MCF 10A (cell line): ENCODE data around the gene DDX56. TPM values are rescaled to one million over a fixed set of nuclear protein-coding genes. Genes with fewer than 3 reads are reported as not detected.

ENCODE experiments used
- BruUV-seq: library from RNA; stranded (reverse); fragments of 400-500 nt; replicated peaks from 2 replicates; lab custom pipeline; 2021; lab: Mats Ljungman, UMichigan
- CTCF ChIA-PET: fragments of 300-600 bp; sonication (Branson Sonifier 250); formaldehyde crosslinking; extraction: SDS; loops from one replicate; lab custom pipeline; 2021; ENCODE audit warnings: antibody characterized with exemption, inconsistent platforms; lab: Yijun Ruan, JAX
- POLR2A ChIA-PET: fragments of 300-600, 350-650 bp; sonication (Branson Sonifier 250); formaldehyde crosslinking; extraction: SDS; loops from one replicate; lab custom pipeline; 2020; ENCODE audit warnings: antibody characterized with exemption, inconsistent platforms; lab: Yijun Ruan, JAX
- DNase-seq: peaks from one replicate; pipeline ENCODE4 v3.0.0-alpha.2; 2018; ENCODE audit not compliant: unreplicated experiment
- H3K27ac Mint-ChIP-seq: one replicate; pipeline ENCODE4 v1.8.0; 2022; ENCODE audit warnings: mild to moderate bottlenecking, low read depth, mixed read lengths; ENCODE audit not compliant: unreplicated experiment
- H3K27me3 Mint-ChIP-seq: one replicate; pipeline ENCODE4 v1.8.0; 2022; ENCODE audit warnings: mixed read lengths; ENCODE audit not compliant: insufficient read depth, unreplicated experiment
- H3K36me3 Mint-ChIP-seq: one replicate; pipeline ENCODE4 v1.8.0; 2022; ENCODE audit warnings: mild to moderate bottlenecking, moderate library complexity, mixed read lengths; ENCODE audit not compliant: insufficient read depth, unreplicated experiment
- H3K4me1 Mint-ChIP-seq: one replicate; pipeline ENCODE4 v1.8.0; 2022; ENCODE audit warnings: mixed read lengths; ENCODE audit not compliant: insufficient read depth, unreplicated experiment
- H3K4me3 Mint-ChIP-seq: one replicate; pipeline ENCODE4 v1.8.0; 2022; ENCODE audit warnings: mild to moderate bottlenecking, moderate library complexity, mixed read lengths; ENCODE audit not compliant: unreplicated experiment
- H3K9me3 Mint-ChIP-seq: one replicate; pipeline ENCODE4 v1.8.0; 2022; ENCODE audit warnings: mixed read lengths; ENCODE audit not compliant: unreplicated experiment
- intact Hi-C: fragments of 100-400 bp; cut with micrococcal nuclease; formaldehyde crosslinking; loops from 2 replicates; pipeline ENCODE4 v1.14.1; 2022
- total RNA-seq: library from RNA; stranded (reverse); gene quantifications from 2 replicates; pipeline ENCODE4 v1.2.3, GENCODE V29; 2022
- TF ChIP-seq, protein P1 (sequence below): fragments of 200-600 bp; IDR thresholded peaks from one replicate; pipeline ENCODE4 v1.8.0; 2022; ENCODE audit warnings: antibody characterized with exemption, mild to moderate bottlenecking; ENCODE audit not compliant: unreplicated experiment

DDX56 gene
- total RNA-seq, 1 experiment from 2014 or later = 104 TPM

DNA sequence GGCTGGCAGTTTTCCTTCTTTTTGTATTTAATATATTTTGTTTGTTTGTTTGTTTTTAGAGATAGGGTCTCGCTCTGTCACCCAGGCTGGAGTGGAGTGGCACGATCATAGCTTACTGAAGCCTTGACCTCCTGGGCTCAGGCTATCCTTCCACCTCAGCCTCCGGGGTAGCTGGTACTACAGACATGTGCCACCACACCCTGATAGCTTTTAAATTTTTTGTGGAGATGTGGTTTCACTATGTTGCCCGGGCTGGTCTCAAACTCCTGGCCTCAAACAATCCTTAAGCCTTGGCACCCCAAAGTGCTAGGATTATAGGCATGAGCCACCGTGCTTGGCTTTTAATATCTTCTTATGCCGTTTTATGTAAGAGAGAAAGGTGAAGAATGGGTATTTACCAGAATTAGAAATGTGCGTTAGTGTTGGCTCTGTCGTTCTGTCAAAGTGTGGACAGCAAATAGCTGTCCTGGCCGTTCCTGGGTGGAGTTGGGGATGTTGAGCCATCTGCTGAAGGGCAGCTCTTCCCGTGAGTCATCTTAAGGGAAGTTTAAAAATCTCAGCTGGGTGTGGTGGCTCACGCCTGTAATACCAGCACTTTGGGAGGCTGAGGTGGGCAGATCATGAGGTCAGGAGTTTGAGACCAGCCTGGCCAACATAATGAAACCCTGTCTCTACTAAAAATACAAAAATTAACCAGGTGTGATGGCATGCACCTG lies 47.5 kb upstream of the DDX56 start:
- peak overlapping the region; percentile 92 for H3K27ac Mint-ChIP-seq
- H3K27me3 Mint-ChIP-seq = no peaks in the 10 kb centered on the region
- peaks cover 30% of the 10 kb centered on the region for H3K4me1 Mint-ChIP-seq
- intact Hi-C loops = no loop called here
- no peaks in the 10 kb centered on the region for H3K9me3 Mint-ChIP-seq
- peaks cover 26% of the 10 kb centered on the region for H3K36me3 Mint-ChIP-seq
- TF ChIP-seq, protein P1, sequence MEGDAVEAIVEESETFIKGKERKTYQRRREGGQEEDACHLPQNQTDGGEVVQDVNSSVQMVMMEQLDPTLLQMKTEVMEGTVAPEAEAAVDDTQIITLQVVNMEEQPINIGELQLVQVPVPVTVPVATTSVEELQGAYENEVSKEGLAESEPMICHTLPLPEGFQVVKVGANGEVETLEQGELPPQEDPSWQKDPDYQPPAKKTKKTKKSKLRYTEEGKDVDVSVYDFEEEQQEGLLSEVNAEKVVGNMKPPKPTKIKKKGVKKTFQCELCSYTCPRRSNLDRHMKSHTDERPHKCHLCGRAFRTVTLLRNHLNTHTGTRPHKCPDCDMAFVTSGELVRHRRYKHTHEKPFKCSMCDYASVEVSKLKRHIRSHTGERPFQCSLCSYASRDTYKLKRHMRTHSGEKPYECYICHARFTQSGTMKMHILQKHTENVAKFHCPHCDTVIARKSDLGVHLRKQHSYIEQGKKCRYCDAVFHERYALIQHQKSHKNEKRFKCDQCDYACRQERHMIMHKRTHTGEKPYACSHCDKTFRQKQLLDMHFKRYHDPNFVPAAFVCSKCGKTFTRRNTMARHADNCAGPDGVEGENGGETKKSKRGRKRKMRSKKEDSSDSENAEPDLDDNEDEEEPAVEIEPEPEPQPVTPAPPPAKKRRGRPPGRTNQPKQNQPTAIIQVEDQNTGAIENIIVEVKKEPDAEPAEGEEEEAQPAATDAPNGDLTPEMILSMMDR = no peak
- ChIA-PET POLR2A (interaction anchor here (0.7 to 3.0 kb wide), 10 partner anchors 9 to 1313 kb away, joined by 3 to 22 read pairs (median 5); partner anchors contain the start of gene OGDH), CTCF (interaction anchor here (0.6 to 1.5 kb wide), 3 partner anchors 16 to 87 kb away, joined by 3 to 5 read pairs (median 3); no protein-coding TSS in a partner anchor)
- DNase-seq = peak; percentile 55
- H3K4me3 Mint-ChIP-seq = peak overlapping the region; percentile 66
- BruUV-seq = TSS peak; percentile 97

- CTCF ChIA-PET = no interaction called here
- TF ChIP-seq, protein P1 = no peak
- BruUV-seq = no TSS peak
- DNase-seq = no peak
- POLR2A ChIA-PET = interaction anchor here (1.0 to 1.9 kb wide), 4 partner anchors 12 to 228 kb away, joined by 3 to 8 read pairs (median 5); partner anchors contain the start of gene OGDH
- intact Hi-C loops = no loop called here
- Mint-ChIP-seq H3K36me3 (peaks cover 18% of the 10 kb centered on the region), H3K4me1 (peaks cover 36% of the 10 kb centered on the region), H3K27me3 (no peaks in the 10 kb centered on the region), H3K4me3 (no peak overlapping the region), H3K9me3 (no peaks in the 10 kb centered on the region), H3K27ac (peak overlapping the region; percentile 75)
Observed at GRCh38 chr7:44618753-44619152, 45.0 kb upstream of the DDX56 start.

GRCh38 chr7:44618045-44618444 lies 44.3 kb upstream of the DDX56 start:
- CTCF ChIA-PET = no interaction called here
- no peak for DNase-seq
- H3K27ac Mint-ChIP-seq = peak overlapping the region; percentile 75
- POLR2A ChIA-PET = interaction anchor here (1.1 to 2.3 kb wide), 3 partner anchors 11 to 27 kb away, joined by 3 to 23 read pairs (median 6); partner anchors contain the start of gene OGDH
- no peaks in the 10 kb centered on the region for H3K9me3 Mint-ChIP-seq
- H3K4me3 Mint-ChIP-seq = no peak overlapping the region
- H3K27me3 Mint-ChIP-seq = no peaks in the 10 kb centered on the region
- TF ChIP-seq, protein P1 = no peak
- peaks cover 18% of the 10 kb centered on the region for H3K36me3 Mint-ChIP-seq
- no TSS peak for BruUV-seq
- H3K4me1 Mint-ChIP-seq = peaks cover 32% of the 10 kb centered on the region
- intact Hi-C loops = no loop called here

DNA sequence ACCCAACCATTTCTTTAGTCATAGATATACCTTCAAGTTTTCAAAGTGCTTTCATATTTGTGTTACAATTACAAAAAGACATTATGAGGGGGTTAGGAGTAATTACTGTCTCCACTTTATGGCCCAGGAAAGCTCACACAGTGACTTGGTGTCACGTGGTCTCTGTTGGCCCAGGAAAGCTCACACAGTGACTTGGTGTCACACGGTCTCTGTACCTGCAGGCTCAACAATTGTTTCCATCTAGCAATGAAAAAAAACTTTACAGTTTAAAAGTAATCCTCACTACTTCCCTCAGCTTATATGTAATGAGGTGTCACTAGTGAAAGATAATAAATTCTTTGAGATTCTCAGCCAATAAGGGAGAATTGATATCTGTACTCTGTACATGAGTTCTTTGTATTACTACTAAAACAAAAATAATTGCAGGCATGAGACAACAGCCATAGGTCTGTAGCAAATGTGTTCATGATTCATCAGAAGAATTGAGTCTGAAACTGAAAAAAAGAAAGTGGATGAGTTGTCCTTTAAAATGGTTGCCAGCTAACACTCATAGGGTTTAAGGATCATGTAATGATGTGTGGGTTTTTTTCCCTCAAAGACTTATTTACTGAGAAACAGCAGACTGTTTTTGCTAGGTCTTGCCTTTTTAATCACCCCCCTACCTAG lies 43.6 kb upstream of the DDX56 start:
- peak overlapping the region; percentile 75 for H3K27ac Mint-ChIP-seq
- intact Hi-C loops = no loop called here
- TF ChIP-seq, protein P1 = no peak
- H3K36me3 Mint-ChIP-seq = peaks cover 24% of the 10 kb centered on the region
- peaks cover 30% of the 10 kb centered on the region for H3K4me1 Mint-ChIP-seq
- ChIA-PET POLR2A (interaction anchor here (0.7 to 2.3 kb wide), 5 partner anchors 8 to 20 kb away, joined by 3 to 23 read pairs (median 6); partner anchors contain the start of gene OGDH), CTCF (interaction anchor here (0.5 kb wide), 1 partner anchor 193 kb away, joined by 3 read pairs; no protein-coding TSS in a partner anchor)
- no peak overlapping the region for H3K4me3 Mint-ChIP-seq
- peak; percentile 9 for DNase-seq
- no peaks in the 10 kb centered on the region for H3K9me3 Mint-ChIP-seq
- no peaks in the 10 kb centered on the region for H3K27me3 Mint-ChIP-seq
- BruUV-seq = no TSS peak
